ENCODE measurements around the gene SSTR3. TPM values are rescaled to one million over a fixed set of nuclear protein-coding genes. Genes with fewer than 3 reads are reported as not detected.

Gene SSTR3
- total RNA-seq, 1 experiment from 2014 or later: 0.22 TPM

- TF ChIP-seq ZNF671 (CRISPR knock-in tag; IDR thresholded peaks at IDR 0.05) (no peak), ZNF512 (CRISPR knock-in tag; IDR thresholded peaks at IDR 0.05; ENCODE audit: borderline replicate concordance) (no peak), CREB1 (CRISPR knock-in tag; IDR thresholded peaks at IDR 0.05) (no peak), PRDM15 (CRISPR knock-in tag; IDR thresholded peaks at IDR 0.05) (no peak), JAZF1 (CRISPR knock-in tag; IDR thresholded peaks at IDR 0.05) (no peak), SOX15 (CRISPR knock-in tag; IDR thresholded peaks at IDR 0.05) (no peak)
Observed at GRCh38 chr22:37228106-37229011, 16.1 kb upstream of the SSTR3 start (continued).

DNA sequence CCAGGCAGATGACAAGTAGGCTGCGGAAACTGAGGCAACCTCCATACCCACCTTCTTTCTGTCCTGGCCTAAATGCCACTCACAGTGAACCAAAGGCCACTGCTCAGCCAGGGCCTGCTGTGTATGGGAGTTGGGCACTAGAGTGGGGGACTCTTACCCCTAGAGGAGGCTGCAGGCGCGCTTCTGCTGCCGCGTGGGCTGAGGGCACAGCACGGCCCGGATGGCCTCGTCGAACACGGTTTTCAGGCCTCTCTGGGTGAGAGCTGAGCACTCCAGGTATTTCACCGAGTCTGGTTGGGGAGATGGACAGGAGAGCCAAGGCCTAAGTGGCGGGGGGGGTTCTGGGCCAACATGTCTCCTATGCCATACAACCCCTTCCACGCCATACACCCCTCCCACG, 14.2 kb upstream of the SSTR3 start:
- ATAC-seq (no peak), DNase-seq (ENCODE audit: low spot score) (no peak)
- Mint-ChIP-seq H3K27ac (no peak overlapping the region), H3K4me3 (no peak overlapping the region), H3K36me3 (no peaks in the 10 kb centered on the region), H3K9me3 (peaks cover 3% of the 10 kb centered on the region), H3K4me1 (no peaks in the 10 kb centered on the region; the same call in 1 of the 2 replicates), H3K27me3 (ENCODE audit: low read depth) (peaks cover 3% of the 10 kb centered on the region)
- CTCF ChIA-PET: interaction anchor here (1.0 to 2.2 kb wide), 8 partner anchors 10 to 246 kb away, joined by 3 to 21 read pairs (median 5); partner anchors contain the start of gene RAC2
- POLR2A ChIA-PET: no interaction called here
- no peak for TF ChIP-seq JAZF1 (CRISPR knock-in tag; IDR thresholded peaks at IDR 0.05)
- no peak for TF ChIP-seq E2F5 (CRISPR knock-in tag; IDR thresholded peaks at IDR 0.05)
- no peak for TF ChIP-seq ZNF532 (CRISPR knock-in tag; IDR thresholded peaks at IDR 0.05; ENCODE audit: borderline replicate concordance)
- no peak for TF ChIP-seq ELF4 (CRISPR knock-in tag; IDR thresholded peaks at IDR 0.05; ENCODE audit: low read depth)
- TF ChIP-seq, protein P1, sequence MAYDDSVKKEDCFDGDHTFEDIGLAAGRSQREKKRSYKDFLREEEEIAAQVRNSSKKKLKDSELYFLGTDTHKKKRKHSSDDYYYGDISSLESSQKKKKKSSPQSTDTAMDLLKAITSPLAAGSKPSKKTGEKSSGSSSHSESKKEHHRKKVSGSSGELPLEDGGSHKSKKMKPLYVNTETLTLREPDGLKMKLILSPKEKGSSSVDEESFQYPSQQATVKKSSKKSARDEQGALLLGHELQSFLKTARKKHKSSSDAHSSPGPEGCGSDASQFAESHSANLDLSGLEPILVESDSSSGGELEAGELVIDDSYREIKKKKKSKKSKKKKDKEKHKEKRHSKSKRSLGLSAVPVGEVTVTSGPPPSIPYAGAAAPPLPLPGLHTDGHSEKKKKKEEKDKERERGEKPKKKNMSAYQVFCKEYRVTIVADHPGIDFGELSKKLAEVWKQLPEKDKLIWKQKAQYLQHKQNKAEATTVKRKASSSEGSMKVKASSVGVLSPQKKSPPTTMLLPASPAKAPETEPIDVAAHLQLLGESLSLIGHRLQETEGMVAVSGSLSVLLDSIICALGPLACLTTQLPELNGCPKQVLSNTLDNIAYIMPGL (CRISPR knock-in tag; IDR thresholded peaks at IDR 0.05): no peak
- TF ChIP-seq IRF2 (CRISPR knock-in tag; IDR thresholded peaks at IDR 0.05; ENCODE audit: borderline replicate concordance, low read depth): no peak
- TF ChIP-seq GRHL2 (CRISPR knock-in tag; IDR thresholded peaks at IDR 0.05; ENCODE audit: insufficient replicate concordance, severe bottlenecking): no peak
- no peak for TF ChIP-seq SOX15 (CRISPR knock-in tag; IDR thresholded peaks at IDR 0.05)
- TF ChIP-seq NR2C2 (CRISPR knock-in tag; IDR thresholded peaks at IDR 0.05): no peak
- TF ChIP-seq, protein P2, sequence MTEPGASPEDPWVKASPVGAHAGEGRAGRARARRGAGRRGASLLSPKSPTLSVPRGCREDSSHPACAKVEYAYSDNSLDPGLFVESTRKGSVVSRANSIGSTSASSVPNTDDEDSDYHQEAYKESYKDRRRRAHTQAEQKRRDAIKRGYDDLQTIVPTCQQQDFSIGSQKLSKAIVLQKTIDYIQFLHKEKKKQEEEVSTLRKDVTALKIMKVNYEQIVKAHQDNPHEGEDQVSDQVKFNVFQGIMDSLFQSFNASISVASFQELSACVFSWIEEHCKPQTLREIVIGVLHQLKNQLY (CRISPR knock-in tag; IDR thresholded peaks at IDR 0.05): no peak
- TF ChIP-seq JUN (CRISPR knock-in tag; IDR thresholded peaks at IDR 0.05): no peak
- no peak for TF ChIP-seq ZNF138 (CRISPR knock-in tag; conservative IDR thresholded peaks at IDR 0.05)
- TF ChIP-seq, protein P3, sequence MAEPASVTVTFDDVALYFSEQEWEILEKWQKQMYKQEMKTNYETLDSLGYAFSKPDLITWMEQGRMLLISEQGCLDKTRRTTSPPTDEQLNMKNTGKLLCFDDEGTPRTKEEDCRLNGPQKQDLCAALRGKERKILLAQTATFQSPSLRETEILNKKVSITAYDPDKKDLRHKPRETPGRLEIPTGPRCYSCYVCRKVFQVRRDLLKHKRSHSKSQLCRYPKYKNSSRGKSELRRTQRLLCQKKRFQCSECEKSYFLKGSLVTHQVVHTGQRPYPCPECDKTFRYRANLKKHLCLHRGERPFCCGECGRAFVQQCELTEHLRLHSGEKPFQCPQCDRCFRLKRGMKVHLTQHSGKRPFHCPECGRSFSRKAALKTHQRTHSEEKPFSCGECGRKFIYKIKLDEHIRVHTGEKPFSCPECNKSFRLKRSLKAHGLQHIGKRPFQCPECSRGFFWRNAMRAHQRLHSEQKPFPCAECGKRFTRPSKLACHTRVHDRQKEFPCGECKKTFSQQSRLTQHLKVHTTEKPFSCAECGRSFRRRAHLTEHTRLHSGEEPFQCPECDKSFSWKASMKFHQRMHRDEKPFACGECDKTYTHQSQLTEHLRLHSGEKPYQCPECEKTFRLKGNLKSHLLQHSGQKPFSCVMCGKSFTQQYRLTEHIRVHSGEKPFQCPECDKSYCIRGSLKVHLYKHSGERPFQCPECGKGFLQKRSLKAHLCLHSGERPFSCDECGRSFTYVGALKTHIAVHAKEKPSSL (CRISPR knock-in tag; conservative IDR thresholded peaks at IDR 0.05): no peak
- TF ChIP-seq ZNF121 (CRISPR knock-in tag; IDR thresholded peaks at IDR 0.05): no peak
- TF ChIP-seq ETV6 (CRISPR knock-in tag; IDR thresholded peaks at IDR 0.05): no peak

Data from WTC11 (cell line).